ENCODE data around the gene ANKRD55.
"Not testable (repeated sequence)": the region's sequence is repeated elsewhere in the genome, so short reads cannot be mapped to it uniquely, and the experiment has no call there.

Gene ANKRD55

GRCh38 chr5:56233230-56233629 lies at the start of gene ANKRD55:
TSS of gene ANKRD55 (minus strand) at chr5:56233330. CDS start at chr5:56232913, 417 bp downstream.
- no peak for DNase-seq (ENCODE audit: low read depth, low spot score)

GRCh38 chr5:56282216-56282615 lies 49.1 kb upstream of the ANKRD55 start:
- DNase-seq (ENCODE audit: low read depth, low spot score), result no peak

GRCh38 chr5:56281489-56282165 lies 48.5 kb upstream of the ANKRD55 start:
- no peak for DNase-seq (ENCODE audit: low read depth, low spot score)

- no peak for DNase-seq (ENCODE audit: low read depth, low spot score)
These were observed 46.8 kb upstream of the ANKRD55 start for GRCh38 chr5:56279979-56280378.

DNA sequence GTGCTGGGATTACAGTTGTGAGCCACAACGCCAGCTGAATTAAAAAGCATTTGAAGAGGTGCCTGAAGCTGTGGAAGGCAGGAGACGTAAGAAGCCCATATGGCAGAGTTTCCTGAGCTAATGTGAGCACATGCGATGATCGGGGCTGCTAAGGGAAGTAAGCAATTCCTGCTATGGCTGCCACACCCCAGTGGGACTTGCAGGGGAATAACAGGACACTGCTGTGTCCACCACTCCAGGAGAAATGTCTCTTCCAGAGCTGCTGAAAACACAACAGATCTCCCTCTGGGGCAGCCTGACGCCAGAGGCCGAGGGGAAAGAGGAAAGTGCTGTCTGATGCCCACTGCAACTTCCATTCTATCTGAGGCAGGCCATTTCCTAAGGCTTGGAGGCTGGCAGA lies 46.2 kb upstream of the ANKRD55 start:
- DNase-seq (ENCODE audit: low read depth, low spot score), result no peak

DNA sequence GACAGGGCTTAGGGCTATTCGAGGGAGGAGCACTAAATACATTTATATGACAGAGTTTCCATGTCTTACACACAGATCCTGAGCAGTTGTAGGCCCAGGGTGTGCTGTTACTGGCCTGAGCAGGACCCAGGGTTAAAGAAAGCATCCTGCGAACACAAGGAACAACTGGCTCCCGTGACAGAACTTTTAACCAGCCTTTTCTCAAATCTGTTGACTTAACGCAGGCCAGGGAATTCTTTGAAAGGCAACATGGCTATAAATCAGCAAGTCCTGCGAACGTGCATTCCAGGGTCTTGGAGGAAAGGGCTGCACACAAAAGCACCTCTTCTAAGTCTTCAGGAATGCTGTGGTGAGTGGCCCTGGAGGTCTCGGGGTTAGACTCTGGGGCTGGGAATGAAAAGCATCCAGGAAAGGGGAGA lies 45.2 kb upstream of the ANKRD55 start:
- no peak for DNase-seq (ENCODE audit: low read depth, low spot score)

DNA sequence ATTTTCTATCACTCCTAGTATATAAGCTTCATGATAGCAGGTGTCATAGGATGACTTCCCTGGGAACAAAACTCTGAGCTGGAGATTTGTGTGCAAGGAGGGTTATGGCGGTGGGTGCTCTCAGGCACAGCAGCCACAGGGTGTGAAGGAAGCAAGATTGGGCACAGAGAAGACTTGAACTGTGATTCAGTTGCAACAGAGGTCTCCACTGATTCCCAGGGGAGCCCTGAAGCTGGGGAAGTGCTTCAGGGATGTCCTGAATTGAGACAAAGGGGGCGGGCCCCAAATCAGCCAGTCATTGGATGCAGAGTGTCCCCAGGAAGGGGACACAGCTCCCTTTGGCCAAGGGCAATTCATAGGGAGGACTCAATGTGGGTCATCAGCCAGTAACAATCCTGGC lies 44.4 kb upstream of the ANKRD55 start:
- no peak for DNase-seq (ENCODE audit: low read depth, low spot score)

GRCh38 chr5:56273376-56273955 lies 40.3 kb upstream of the ANKRD55 start:
- no peak for DNase-seq (ENCODE audit: low read depth, low spot score)

DNA sequence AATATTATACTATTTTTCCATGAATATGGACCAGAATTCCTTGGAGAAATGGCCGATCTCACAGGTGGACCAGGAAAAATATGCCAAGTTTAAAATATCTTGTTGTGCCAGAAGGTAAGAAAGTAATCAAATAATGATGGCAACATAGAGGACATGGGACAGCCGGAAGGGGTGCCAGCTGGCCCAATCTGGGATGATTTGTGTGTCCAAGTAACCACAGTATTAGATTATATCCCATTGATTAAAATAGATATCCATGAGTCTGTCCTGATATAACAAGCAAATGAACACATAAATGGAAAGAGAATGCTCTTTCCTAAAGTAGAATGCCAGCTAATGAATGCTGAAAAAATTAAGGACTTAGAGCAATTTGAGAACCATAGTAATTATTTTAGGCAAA lies 39.6 kb upstream of the ANKRD55 start:
- DNase-seq (ENCODE audit: low read depth, low spot score), result no peak

GRCh38 chr5:56270568-56271392 lies 37.6 kb upstream of the ANKRD55 start:
- DNase-seq (ENCODE audit: low read depth, low spot score), result peak; percentile 46

GRCh38 chr5:56270058-56270457 lies 36.9 kb upstream of the ANKRD55 start:
- DNase-seq (ENCODE audit: low read depth, low spot score), result no peak

- DNase-seq (ENCODE audit: low read depth, low spot score), result no peak
These were observed 36.2 kb upstream of the ANKRD55 start for GRCh38 chr5:56269216-56269927.

GRCh38 chr5:56268707-56269106 lies 35.6 kb upstream of the ANKRD55 start:
- DNase-seq (ENCODE audit: low read depth, low spot score), result not testable (repeated sequence)

DNA sequence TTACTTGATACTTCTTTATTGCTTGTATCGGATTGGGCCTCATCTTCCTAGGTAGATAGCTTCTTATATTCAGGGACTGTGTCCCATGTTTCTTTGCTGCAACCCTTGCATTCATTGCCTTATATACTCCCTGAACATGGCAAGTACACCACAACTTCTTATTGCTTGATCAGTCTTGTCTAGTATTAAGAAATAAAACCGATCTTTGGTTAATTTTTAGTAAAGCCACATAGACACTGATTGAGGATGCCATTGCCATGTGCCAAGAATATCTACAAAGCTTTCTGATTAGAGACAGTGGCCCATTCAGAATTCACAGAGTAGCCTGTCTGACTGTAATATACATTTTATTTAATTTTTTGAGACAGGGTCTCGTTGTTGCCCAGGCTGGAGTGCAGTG lies 34.7 kb upstream of the ANKRD55 start:
- DNase-seq (ENCODE audit: low read depth, low spot score), result no peak

GRCh38 chr5:56264417-56265025 lies 31.4 kb upstream of the ANKRD55 start:
- no peak for DNase-seq (ENCODE audit: low read depth, low spot score)

- no peak for DNase-seq (ENCODE audit: low read depth, low spot score)
These were observed 29.1 kb upstream of the ANKRD55 start for GRCh38 chr5:56262279-56262678.

- DNase-seq (ENCODE audit: low read depth, low spot score), result no peak
These were observed 25.9 kb upstream of the ANKRD55 start for GRCh38 chr5:56259002-56259511.

GRCh38 chr5:56257763-56258529 lies 24.8 kb upstream of the ANKRD55 start:
- DNase-seq (ENCODE audit: low read depth, low spot score), result not testable (repeated sequence)

DNA sequence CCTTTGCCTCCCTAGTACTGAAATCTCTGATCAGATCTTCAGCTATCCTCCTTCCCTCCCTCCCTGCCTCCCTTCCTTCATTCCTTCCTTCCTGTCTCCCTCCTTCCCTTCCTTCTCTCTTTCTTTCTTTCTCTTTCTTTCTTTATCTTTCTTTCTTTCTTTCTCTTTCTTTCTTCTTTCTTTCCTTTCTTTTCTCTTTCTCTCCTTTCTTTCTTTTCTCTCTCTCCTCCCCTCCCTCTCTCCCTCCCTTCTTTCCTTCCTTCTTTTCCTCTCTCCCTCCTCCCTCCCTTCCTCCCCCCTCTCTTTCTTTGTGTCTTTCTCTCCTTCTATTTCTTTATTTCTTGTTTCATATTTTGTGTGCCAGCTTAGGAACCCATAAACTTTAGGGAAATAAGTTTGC lies 23.9 kb upstream of the ANKRD55 start:
- no peak for DNase-seq (ENCODE audit: low read depth, low spot score)

GRCh38 chr5:56255502-56255901 lies 22.4 kb upstream of the ANKRD55 start:
- DNase-seq (ENCODE audit: low read depth, low spot score), result no peak

DNA sequence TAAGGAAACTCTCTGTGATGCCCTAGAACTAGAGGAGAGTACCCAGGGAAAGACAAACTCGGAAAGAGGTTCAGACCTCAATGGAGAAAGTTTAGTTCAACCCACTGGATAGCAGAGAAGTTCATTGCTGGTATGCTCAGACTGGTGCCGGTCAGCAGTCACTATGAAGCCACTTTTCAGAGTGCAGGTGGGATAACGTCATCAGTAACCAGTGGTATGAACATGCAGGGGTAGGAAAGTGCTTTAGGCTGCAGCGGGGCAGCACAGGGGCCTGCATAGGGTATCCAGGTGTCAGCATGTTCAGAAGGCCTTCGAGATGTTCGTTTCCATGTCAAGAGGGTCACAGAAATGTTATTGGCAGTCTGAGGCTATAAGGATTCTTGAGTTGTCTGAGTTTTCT lies 20.8 kb upstream of the ANKRD55 start:
- DNase-seq (ENCODE audit: low read depth, low spot score), result no peak

Measured in activated CD4-positive, CD25-positive, alpha-beta regulatory T cell treated with anti-CD3 and anti-CD28 coated beads, Interleukin-2, amount 50 U/mL, for 16 hours (primary cell).